ENCODE results near the gene MED25.
"Not testable (repeated sequence)": the region's sequence is repeated elsewhere in the genome, so short reads cannot be mapped to it uniquely, and the experiment has no call there.

MED25 gene

GRCh38 chr19:49818649-49819370 is 721 bp downstream of the MED25 start:
- no peak for DNase-seq

GRCh38 chr19:49819452-49820115 is 1.5 kb downstream of the MED25 start:
- not testable (repeated sequence) for DNase-seq

DNA sequence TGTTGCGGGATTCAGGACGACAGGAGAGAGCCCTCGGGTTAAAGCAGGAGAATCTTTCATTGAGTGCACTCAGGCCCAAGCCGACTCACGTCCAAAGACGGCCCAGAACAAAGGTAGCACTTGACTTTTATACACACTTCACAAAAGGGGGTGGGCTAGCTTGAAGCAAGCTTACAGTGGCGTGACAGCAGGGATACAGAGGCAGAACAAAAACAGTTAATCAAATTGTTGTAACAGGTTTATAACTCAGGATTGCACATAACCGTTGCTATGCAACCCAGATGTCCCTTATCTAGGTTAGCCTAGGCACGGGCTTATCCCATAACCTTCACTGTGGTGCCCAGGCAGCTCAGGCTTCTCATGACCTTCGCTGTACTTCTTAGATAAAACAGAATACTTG is 2.0 kb downstream of the MED25 start:
- no peak for DNase-seq

DNA sequence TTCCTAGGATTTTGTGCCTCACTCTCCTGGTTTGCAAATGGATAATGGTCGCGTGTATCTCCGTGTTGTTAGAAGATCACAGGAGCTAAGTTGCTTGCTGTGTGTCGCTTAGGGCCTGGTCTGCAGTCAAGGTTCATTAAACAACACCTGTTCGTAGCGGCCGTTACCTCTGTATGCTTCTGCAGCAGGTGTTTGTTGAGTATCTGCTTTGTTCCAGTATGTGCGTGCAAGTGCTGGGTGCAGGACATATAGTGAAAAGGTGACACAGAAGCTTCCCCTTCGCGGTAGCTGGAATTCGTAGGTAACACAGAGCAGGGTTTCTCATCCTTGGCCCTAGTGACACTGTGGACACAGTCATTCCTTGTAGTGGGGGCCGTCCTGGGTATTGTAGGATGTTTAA is 5.4 kb downstream of the MED25 start:
- no peak for DNase-seq

- DNase-seq, result no peak
Observed at GRCh38 chr19:49824662-49825061, 6.6 kb downstream of the MED25 start.

DNA sequence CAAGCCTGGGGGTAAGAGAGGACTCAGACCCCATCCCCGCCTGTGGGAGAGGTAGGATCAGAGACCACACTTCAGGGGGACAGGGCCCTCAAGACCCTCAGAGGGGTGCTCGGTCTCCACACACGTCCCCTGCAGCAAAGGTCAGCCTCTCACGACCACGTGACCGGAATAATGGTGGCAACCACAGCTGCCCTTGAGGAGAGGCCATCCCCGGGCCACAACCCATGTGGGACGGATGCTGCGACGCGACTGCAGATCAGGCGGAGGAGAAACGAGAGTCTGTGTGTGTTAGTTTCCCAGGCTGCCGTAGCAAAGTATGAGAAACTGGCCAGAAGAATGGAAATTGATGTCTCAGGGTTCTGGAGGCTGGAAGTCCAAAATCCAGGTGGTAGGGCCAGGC is 8.9 kb downstream of the MED25 start:
- DNase-seq, result no peak

- no peak for DNase-seq
Observed at GRCh38 chr19:49829200-49829599, 11.1 kb downstream of the MED25 start.

DNA sequence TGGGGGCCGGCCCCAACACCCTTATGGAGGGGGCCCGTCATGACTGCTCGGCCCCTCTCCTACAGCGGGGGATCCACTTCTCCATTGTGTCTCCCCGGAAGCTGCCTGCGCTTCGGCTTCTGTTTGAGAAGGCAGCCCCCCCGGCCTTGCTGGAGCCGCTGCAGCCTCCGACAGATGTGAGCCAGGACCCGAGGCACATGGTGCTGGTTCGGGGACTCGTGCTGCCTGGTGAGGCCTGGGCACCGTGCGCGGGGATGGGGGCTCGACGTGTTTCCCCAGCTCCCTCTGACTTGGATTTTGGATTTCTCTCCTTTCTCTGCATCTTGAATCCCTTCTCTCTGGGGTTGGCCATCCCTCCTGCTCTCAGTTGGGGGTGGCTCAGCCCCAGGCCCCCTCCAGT is 11.6 kb downstream of the MED25 start:
- DNase-seq, result no peak

DNA sequence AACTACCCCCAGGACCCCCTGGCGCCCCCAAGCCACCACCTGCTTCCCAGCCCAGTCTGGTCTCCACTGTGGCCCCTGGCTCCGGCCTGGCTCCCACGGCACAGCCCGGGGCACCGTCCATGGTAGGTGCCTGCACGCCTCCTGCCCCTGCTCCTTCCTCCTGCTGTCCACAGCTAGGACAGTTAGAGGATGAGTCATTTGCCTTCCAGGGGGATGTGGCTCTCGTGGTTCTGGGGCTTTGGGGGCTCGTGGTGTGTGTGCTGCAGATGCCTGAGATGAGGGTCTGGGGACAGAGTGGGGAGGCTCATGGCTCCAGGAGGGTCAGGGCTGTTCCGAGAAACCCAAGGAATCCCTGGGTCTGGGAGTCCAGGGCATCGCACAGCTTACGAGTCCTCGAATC is 12.7 kb downstream of the MED25 start:
- no peak for DNase-seq

DNA sequence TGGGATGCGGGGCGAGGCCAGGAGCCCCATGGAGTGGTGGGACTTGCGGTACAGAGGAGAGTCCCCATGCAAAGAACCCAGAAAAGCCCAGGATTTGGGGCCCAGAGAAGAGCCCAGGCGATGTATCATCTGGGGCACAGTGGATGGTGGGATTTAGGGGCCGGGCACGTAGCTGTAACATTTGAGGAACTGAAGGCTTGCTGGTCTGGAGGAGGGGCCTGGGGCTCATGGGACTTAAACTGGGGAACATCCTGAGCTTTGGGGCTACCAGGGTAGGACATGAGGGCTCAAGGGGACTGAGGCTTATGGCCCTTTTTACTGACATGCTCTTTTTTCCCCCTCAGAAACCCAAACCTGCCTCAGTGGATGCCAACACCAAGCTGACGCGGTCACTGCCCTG is 13.5 kb downstream of the MED25 start:
- no peak for DNase-seq

GRCh38 chr19:49832556-49832955 is 14.5 kb downstream of the MED25 start:
- no peak for DNase-seq

DNA sequence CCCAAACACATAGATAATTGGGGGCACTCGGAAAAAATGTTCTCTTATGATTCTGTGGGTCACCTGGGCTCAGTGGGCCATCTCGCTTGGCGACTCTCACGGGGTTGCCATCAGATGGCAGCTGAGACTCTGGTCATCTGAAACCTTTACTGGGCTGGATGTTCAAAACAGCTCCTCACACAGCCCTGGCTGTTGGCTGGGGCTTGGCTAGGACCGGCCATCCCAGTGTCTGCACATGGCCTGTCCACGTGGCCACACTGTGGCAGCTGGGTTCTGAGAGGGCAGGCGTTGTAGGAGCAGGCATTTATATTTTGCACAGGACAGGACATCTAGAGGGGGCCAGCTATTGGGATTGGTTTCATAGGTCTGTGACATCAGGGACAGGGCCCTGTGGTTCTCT is 15.5 kb downstream of the MED25 start:
- DNase-seq, result no peak

DNA sequence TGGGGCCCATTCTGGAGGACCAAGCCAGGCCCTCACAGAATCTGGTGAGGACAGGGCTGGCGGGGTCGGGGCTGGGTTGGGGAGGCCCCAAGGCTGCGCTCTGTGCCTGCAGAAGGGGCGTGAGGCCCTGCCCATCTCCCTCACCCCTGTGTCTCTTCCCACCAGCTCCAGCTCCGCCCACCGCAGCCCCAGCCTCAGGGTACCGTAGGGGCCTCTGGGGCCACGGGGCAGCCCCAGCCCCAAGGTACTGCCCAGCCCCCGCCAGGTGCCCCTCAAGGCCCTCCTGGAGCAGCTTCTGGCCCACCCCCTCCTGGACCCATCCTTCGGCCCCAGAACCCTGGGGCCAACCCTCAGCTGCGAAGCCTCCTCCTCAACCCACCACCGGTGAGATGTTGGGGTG is 17.5 kb downstream of the MED25 start:
- no peak for DNase-seq

DNA sequence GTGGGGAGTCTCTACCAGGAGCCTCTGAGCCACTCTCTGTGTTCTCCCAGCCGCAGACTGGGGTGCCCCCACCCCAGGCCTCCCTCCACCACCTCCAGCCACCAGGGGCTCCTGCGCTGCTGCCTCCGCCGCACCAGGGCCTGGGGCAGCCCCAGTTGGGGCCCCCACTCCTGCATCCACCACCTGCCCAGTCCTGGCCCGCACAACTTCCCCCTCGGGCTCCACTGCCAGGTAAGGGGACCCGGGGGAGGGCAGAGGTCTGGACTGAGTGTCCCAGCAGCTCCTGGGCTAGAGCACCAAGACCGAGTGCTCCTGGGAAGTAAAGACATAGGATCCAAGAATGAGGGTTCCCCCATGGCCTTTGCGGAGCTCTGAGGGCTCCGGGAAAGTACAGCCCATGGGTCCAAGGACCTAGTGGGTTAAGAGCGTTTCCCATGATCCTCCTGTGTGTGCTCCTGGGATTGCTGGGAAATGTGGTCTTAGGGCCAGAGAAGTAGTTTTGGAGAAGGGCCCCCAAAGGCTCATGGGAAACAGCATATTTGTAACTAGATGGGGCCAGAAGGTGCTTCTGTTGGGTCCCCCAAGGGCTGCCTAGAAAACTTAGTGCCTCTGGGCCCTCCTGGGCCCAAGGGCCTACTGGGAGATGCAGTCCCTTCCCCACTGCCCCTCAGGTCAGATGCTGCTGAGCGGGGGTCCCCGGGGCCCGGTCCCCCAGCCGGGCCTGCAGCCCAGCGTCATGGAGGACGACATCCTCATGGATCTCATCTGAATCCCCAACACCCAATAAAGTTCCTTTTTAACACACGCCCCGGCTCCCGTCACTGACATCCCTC is 18.3 kb downstream of the MED25 start:
- no peak for DNase-seq

DNA sequence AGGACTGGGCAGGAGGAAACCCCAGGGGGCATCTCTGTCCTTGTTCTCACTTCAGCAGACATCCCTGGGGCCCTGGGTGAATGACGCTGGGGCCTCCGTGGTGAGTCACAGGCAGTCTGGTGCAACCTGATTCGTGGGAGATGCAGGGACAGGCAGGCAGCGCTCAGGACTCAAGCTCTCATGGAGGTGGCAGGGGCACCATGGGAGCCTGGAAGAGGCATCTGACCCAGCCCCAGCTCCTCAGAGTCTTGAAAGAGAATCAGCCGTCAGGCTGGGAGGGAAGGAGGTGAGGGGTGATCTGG is 18.9 kb downstream of the MED25 start:
- DNase-seq, result no peak

- no peak for DNase-seq
Observed at GRCh38 chr19:49837425-49837824, 19.3 kb downstream of the MED25 start.

DNA sequence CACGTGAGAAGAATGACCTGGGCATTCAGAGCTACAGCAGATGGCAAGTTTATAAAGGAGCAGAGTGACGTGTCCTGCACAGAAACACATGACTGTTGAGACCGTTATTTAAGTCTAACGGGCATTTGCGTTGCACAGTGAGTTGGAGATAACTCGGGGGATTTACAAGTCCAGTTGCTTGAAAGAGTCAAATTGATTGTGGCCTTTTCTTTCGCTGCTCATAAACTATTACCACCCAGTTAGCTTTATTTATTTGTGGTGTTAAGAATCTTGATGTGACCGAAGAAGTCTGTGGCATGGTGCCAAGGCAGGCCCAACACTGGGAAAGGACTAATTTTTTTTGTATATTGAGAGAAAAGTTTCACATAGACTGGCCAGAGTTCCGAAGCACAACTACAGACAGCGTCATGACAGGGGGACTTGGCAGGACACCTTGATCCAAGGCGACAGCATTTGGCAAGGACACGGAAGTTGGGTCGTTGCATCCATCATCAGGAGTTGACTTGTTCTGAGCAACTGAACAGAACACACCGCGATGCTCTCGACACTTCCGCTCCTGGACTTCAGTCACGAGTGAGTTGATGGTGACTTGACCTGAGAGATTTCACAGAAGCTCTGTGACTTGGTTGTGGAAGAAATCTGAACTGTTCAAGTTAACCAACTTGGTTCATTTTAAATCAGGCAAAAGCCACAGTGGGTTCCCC is 20.9 kb downstream of the MED25 start:
- no peak for DNase-seq

- no peak for DNase-seq
Observed at GRCh38 chr19:49839713-49840112, 21.6 kb downstream of the MED25 start.

DNA sequence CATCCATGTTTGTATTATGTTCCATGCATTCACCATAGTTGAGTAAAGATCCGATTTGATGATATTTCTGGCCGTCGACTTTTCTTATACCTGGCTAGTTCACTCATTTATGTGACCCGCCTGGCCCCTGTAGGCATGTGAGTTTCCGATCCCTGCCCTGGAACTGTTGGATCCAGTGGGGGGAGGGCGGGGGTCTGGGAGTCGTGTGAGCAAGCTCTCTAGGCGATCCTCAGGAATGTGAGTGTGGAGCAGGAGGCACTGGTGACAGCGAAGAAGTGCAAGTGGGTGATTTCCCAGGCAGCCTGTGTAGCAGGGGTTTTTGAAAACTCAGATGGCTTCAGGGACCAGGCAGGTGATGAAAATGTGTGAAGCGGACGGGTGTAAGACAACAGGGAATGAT is 22.2 kb downstream of the MED25 start:
- no peak for DNase-seq

- no peak for DNase-seq
Observed at GRCh38 chr19:49840736-49841249, 22.7 kb downstream of the MED25 start.

DNA sequence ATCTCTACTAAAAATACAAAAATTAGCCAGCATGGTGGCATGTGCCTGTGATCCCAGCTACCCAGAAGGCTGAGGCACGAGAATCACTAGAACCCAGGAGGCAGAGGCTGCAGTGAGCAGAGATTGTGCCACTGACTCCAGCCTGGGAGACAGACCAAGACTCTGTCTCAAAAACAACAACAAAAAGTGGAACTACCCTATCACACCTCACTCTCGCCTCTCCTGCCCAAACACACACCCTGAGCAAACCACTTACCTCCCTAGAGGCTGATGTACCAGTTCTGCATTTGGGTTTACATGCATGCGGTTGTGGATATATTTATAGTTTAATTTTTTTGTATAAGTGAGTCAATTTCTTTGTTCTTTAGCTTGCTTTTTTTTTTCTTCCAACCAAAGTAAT is 25.2 kb downstream of the MED25 start:
- DNase-seq, result no peak

GRCh38 chr19:49844138-49845095 is 26.3 kb downstream of the MED25 start:
- no peak for DNase-seq

Measured in retina (tissue), 1 donor.